ENCODE results near the gene CLSTN3.

- no peak for TF ChIP-seq POLR2A (IDR thresholded peaks at IDR 0.05)
- no peak for TF ChIP-seq CTCF (IDR thresholded peaks at IDR 0.05)
These were observed 792 bp upstream of the CLSTN3 start for GRCh38 chr12:7129287-7129871.
